ENCODE results near the gene ADAMTS5.

Gene ADAMTS5

GRCh38 chr21:26948194-26948593, 18.7 kb downstream of the ADAMTS5 start:
- DNase-seq (ENCODE audit: low read depth in 2 of 2) = no peak

GRCh38 chr21:26946744-26947446, 20.0 kb downstream of the ADAMTS5 start:
- DNase-seq (ENCODE audit: low read depth in 2 of 2) = no peak

- DNase-seq (ENCODE audit: low read depth in 2 of 2) = no peak
Observed at GRCh38 chr21:26945916-26946675, 20.8 kb downstream of the ADAMTS5 start.

GRCh38 chr21:26943921-26944320, 23.0 kb downstream of the ADAMTS5 start:
- DNase-seq (ENCODE audit: low read depth in 2 of 2) = no peak

GRCh38 chr21:26941421-26941820, 25.5 kb downstream of the ADAMTS5 start:
- DNase-seq (ENCODE audit: low read depth in 2 of 2) = no peak

- DNase-seq (ENCODE audit: low read depth in 2 of 2) = no peak
Observed at GRCh38 chr21:26939601-26940111, 27.2 kb downstream of the ADAMTS5 start.

GRCh38 chr21:26936641-26937040, 30.2 kb downstream of the ADAMTS5 start:
- DNase-seq (ENCODE audit: low read depth in 2 of 2) = no peak

- no peak for DNase-seq (ENCODE audit: low read depth in 2 of 2)
Observed at GRCh38 chr21:26935977-26936376, 30.9 kb downstream of the ADAMTS5 start.

GRCh38 chr21:26934383-26934782, 32.5 kb downstream of the ADAMTS5 start:
- no peak for DNase-seq (ENCODE audit: low read depth in 2 of 2)

GRCh38 chr21:26933448-26933847, 33.4 kb downstream of the ADAMTS5 start:
- no peak for DNase-seq (ENCODE audit: low read depth in 2 of 2)

GRCh38 chr21:26925636-26926035, 41.3 kb downstream of the ADAMTS5 start:
- no peak for DNase-seq (ENCODE audit: low read depth in 2 of 2)

GRCh38 chr21:26925122-26925521, 41.8 kb downstream of the ADAMTS5 start:
- DNase-seq (ENCODE audit: low read depth in 2 of 2) = no peak

GRCh38 chr21:26923986-26924385, 42.9 kb downstream of the ADAMTS5 start:
- DNase-seq (ENCODE audit: low read depth in 2 of 2) = no peak

- no peak for DNase-seq (ENCODE audit: low read depth in 2 of 2)
Observed at GRCh38 chr21:26920055-26920454, 46.8 kb downstream of the ADAMTS5 start.

GRCh38 chr21:26918323-26919079, 48.4 kb downstream of the ADAMTS5 start:
- no peak for DNase-seq (ENCODE audit: low read depth in 2 of 2)

- DNase-seq (ENCODE audit: low read depth in 2 of 2) = no peak
Observed at GRCh38 chr21:26916799-26917198, 50.1 kb downstream of the ADAMTS5 start.

- DNase-seq (ENCODE audit: low read depth in 2 of 2) = no peak
Observed at GRCh38 chr21:26914557-26914956, 52.3 kb downstream of the ADAMTS5 start.

GRCh38 chr21:26912466-26912865, 54.4 kb downstream of the ADAMTS5 start:
- DNase-seq (ENCODE audit: low read depth in 2 of 2) = no peak

- DNase-seq (ENCODE audit: low read depth in 2 of 2) = no peak
Observed at GRCh38 chr21:26909972-26910371, 56.9 kb downstream of the ADAMTS5 start.

GRCh38 chr21:26900980-26901379, 65.9 kb downstream of the ADAMTS5 start:
- DNase-seq (ENCODE audit: low read depth in 2 of 2) = no peak

GRCh38 chr21:26892151-26892550, 74.7 kb downstream of the ADAMTS5 start:
- no peak for DNase-seq (ENCODE audit: low read depth in 2 of 2)

- no peak for DNase-seq (ENCODE audit: low read depth in 2 of 2)
Observed at GRCh38 chr21:26888931-26889330, 78.0 kb downstream of the ADAMTS5 start.

All from stimulated activated CD8-positive, alpha-beta memory T cell treated with anti-CD3 and anti-CD28 coated beads, Interleukin-7, amount 100 ng/mL, for 4 hours (primary cell).